Endothelial cell of umbilical vein (primary cell): ENCODE data around the gene PCDH9. TPM values are rescaled to one million over a fixed set of nuclear protein-coding genes. Genes with fewer than 3 reads are reported as not detected.

Source experiments
- BruUV-seq: library from RNA; stranded (reverse); fragments of 400-500 nt; replicated peaks from 2 replicates; lab custom pipeline; 2021; lab: Mats Ljungman, UMichigan
- CTCF ChIA-PET: fragments of 300-600, 350-600 bp; sonication (Branson Sonifier 250); formaldehyde crosslinking; loops from one replicate; lab custom pipeline; 2021; ENCODE audit warnings: antibody characterized with exemption, inconsistent platforms; lab: Charles Lee
- POLR2A ChIA-PET: fragments of 300-600, 350-600 bp; sonication (Branson Sonifier 250); formaldehyde crosslinking; loops from one replicate; lab custom pipeline; 2021; ENCODE audit warnings: antibody characterized with exemption, inconsistent platforms; lab: Charles Lee
- DNase-seq: peaks from one replicate; pipeline ENCODE4 v3.0.0-alpha.2; 2011; ENCODE audit warnings: low read depth, low spot score
- FAIRE-seq: peaks from 2 replicates; lab custom pipeline; 2011; peaks lifted over from hg19 to GRCh38; lab: Jason Lieb, UNC
- H2AFZ ChIP-seq: 2 replicates; pipeline ENCODE4 v1.6.0; 2012; ENCODE audit warnings: low read depth, low read length, control low read depth, inconsistent platforms
- H3K27ac ChIP-seq: 2 replicates; pipeline ENCODE4 v1.5.1; 2011; ENCODE audit warnings: low read depth, mild to moderate bottlenecking, control low read depth, low read length, moderate library complexity; ENCODE audit not compliant: insufficient read depth
- H3K27me3 ChIP-seq, 2 experiments: 2 replicates each; pipeline versions ENCODE4 v1.6.0 to v1.6.1; 2011; ENCODE audit warnings: low read length in 2 of 2, mixed read lengths in 1 of 2; ENCODE audit not compliant: control insufficient read depth in 2 of 2, insufficient read depth in 2 of 2
- H3K36me3 ChIP-seq, 2 experiments: 2 replicates in 1 of 2; 3 replicates in 1 of 2; pipeline ENCODE4 v1.5.1; 2011; ENCODE audit warnings: low read length in 2 of 2, mild to moderate bottlenecking in 1 of 2, moderate library complexity in 1 of 2; ENCODE audit not compliant: control insufficient read depth in 2 of 2, insufficient read depth in 2 of 2; ENCODE audit errors: extremely low read depth in 1 of 2
- H3K4me1 ChIP-seq: 3 replicates; pipeline ENCODE4 v1.5.1; 2011; ENCODE audit warnings: mild to moderate bottlenecking, low read length; ENCODE audit not compliant: control insufficient read depth, insufficient read depth; ENCODE audit errors: extremely low read depth
- H3K4me2 ChIP-seq: 2 replicates; pipeline ENCODE4 v1.6.1; 2011; ENCODE audit warnings: low read length, control low read depth, mixed read lengths; ENCODE audit not compliant: insufficient read depth
- H3K4me3 ChIP-seq, 3 experiments: fragments of 200-600 bp in 1 of 3; sonication (generic), shearing (Covaris generic) in 1 of 3; replicated peaks in 1 of 3; 2 replicates each; pipeline ENCODE4 v1.5.1; 2011 to 2016; ENCODE audit warnings: control low read depth in 3 of 3, low read length in 3 of 3, mild to moderate bottlenecking in 2 of 3, inconsistent platforms in 1 of 3, low read depth in 1 of 3, moderate library complexity in 1 of 3; ENCODE audit not compliant: insufficient read depth in 1 of 3
- H3K79me2 ChIP-seq: 2 replicates; pipeline ENCODE4 v1.6.0; 2012; ENCODE audit warnings: low read length, inconsistent platforms; ENCODE audit not compliant: control insufficient read depth, insufficient read depth
- H3K9ac ChIP-seq: replicated peaks from 2 replicates; pipeline ENCODE3; 2011; ENCODE audit warnings: low read length, control low read depth; ENCODE audit not compliant: insufficient read depth; ENCODE audit errors: extremely low read depth
- H3K9me1 ChIP-seq: replicated peaks from 3 replicates; pipeline ENCODE4 v1.6.0; 2011; ENCODE audit warnings: mild to moderate bottlenecking, low read length; ENCODE audit not compliant: control insufficient read depth, insufficient read depth; ENCODE audit errors: extremely low read depth
- H3K9me3 ChIP-seq: replicated peaks from 2 replicates; pipeline ENCODE4 v1.5.1; 2012; ENCODE audit warnings: low read length, inconsistent platforms; ENCODE audit not compliant: control insufficient read depth, insufficient read depth
- H4K20me1 ChIP-seq: replicated peaks from 2 replicates; pipeline ENCODE3; 2011; ENCODE audit warnings: mild to moderate bottlenecking, low read length; ENCODE audit not compliant: control insufficient read depth, insufficient read depth; ENCODE audit errors: extremely low read depth
- CTCF ChIP-seq, 2 donors: IDR thresholded peaks; 1 replicate in 1 of 2; 2 replicates in 1 of 2; pipeline ENCODE4 v1.5.1; 2011; ENCODE audit warnings: low read length in 2 of 2, mild to moderate bottlenecking in 2 of 2, moderate library complexity in 2 of 2, control low read depth in 1 of 2, inconsistent platforms in 1 of 2, low read depth in 1 of 2; ENCODE audit not compliant: insufficient read depth in 1 of 2; ENCODE audit errors: extremely low read depth in 1 of 2
- EZH2 ChIP-seq: IDR thresholded peaks from 2 replicates; pipeline ENCODE4 v1.6.1; 2012; ENCODE audit warnings: borderline replicate concordance, low read depth, mild to moderate bottlenecking, moderate library complexity, low read length, inconsistent platforms; ENCODE audit not compliant: severe bottlenecking
- FOS ChIP-seq: IDR thresholded peaks from 2 replicates; pipeline ENCODE4 v1.6.1; 2011; ENCODE audit warnings: mild to moderate bottlenecking, low read length, moderate library complexity, borderline replicate concordance; ENCODE audit not compliant: insufficient read depth
- GATA2 ChIP-seq: IDR thresholded peaks from 2 replicates; pipeline ENCODE4 v1.7.0; 2011; ENCODE audit warnings: low read depth, mild to moderate bottlenecking, moderate library complexity, mixed read lengths, low read length; ENCODE audit not compliant: insufficient read length, insufficient read depth
- JUN ChIP-seq: IDR thresholded peaks from 2 replicates; pipeline ENCODE4 v1.6.1; 2011; ENCODE audit warnings: borderline replicate concordance, low read depth; ENCODE audit not compliant: insufficient read length, insufficient read depth
- MAX ChIP-seq: IDR thresholded peaks from 2 replicates; pipeline ENCODE4 v1.6.1; 2011; ENCODE audit not compliant: insufficient read depth, insufficient read length
- MYC ChIP-seq: IDR thresholded peaks from one replicate; pipeline ENCODE4 v1.6.1; 2011; ENCODE audit warnings: mild to moderate bottlenecking, low read depth, low read length
- POLR2A ChIP-seq: IDR thresholded peaks from 2 replicates; pipeline ENCODE4 v1.6.1; 2012; ENCODE audit warnings: low read depth, mild to moderate bottlenecking, control low read depth, low read length
- POLR2AphosphoS5 ChIP-seq: IDR thresholded peaks from 2 replicates; pipeline ENCODE4 v1.6.1; 2012; ENCODE audit warnings: low read depth, mild to moderate bottlenecking, control low read depth, low read length, moderate library complexity; ENCODE audit not compliant: insufficient read depth
- dilution Hi-C: fragments of 300-500 bp; cut with MboI; formaldehyde crosslinking; loops from one replicate; pipeline ENCODE4 v1.15.0; 2019; ENCODE audit warnings: low sequenced_read_pairs; ENCODE audit not compliant: extremely low pct_ligation_motif_present
- intact Hi-C: fragments of 100-400 bp; cut with micrococcal nuclease; formaldehyde crosslinking; loops from one replicate; pipeline ENCODE4 v1.10.0; 2022
- polyA plus RNA-seq, 4 experiments: library from polyadenylated mRNA; depleted of rRNA in 3 of 4; stranded (reverse) in 3 of 4; unstranded in 1 of 4; fragments of >200 nt; gene quantifications; 2 replicates each; pipeline versions ENCODE4 v1.2.1 to v1.2.3, GENCODE V29; 2011 to 2012; ENCODE audit warnings: missing spikeins in 1 of 4
- total RNA-seq: library from RNA; stranded (reverse); gene quantifications from 2 replicates; pipeline ENCODE4 v1.2.3, GENCODE V29; 2021

PCDH9 gene
- total and polyA plus RNA-seq, 2 donors (not counting 3 experiments of a cell fraction or from before 2014, with no cell fraction given), result 1.1 to 5.2 TPM

- Histone ChIP-seq H3K9ac (no peak overlapping the region), H3K4me3 (no peak overlapping the region), H3K9me1 (no peaks in the 10 kb centered on the region), H3K4me2 (no peak overlapping the region), H3K36me3 (no peaks in the 10 kb centered on the region), H2AFZ (no peak overlapping the region), H3K27ac (no peak overlapping the region), H3K79me2 (no peaks in the 10 kb centered on the region), H3K4me1 (peaks cover 18% of the 10 kb centered on the region), H4K20me1 (no peaks in the 10 kb centered on the region), H3K9me3 (no peaks in the 10 kb centered on the region), H3K27me3 (no peaks in the 10 kb centered on the region)
- ChIA-PET POLR2A (no interaction called here), CTCF (interaction anchor here (2.2 kb wide), 1 partner anchor 15 kb away, joined by 12 read pairs; no protein-coding TSS in a partner anchor)
- no peak for DNase-seq
- TF ChIP-seq POLR2A, result no peak
- TF ChIP-seq MAX, result no peak
- TF ChIP-seq EZH2, result no peak
- no peak for TF ChIP-seq MYC
- no peak for TF ChIP-seq POLR2AphosphoS5
- TF ChIP-seq CTCF (IDR thresholded peaks at IDR 0.05; ENCODE audit: extremely low read depth in 1 of 2, insufficient read depth in 1 of 2, low read depth in 1 of 2, low read length in 2 of 2), result no peak
- TF ChIP-seq GATA2, result no peak
- TF ChIP-seq FOS, result no peak
- no peak for TF ChIP-seq JUN
- intact Hi-C loops, result no loop called here
- BruUV-seq, result no TSS peak
- no peak for FAIRE-seq
- dilution Hi-C loops, result no loop called here
These were observed 595.8 kb downstream of the PCDH9 start for GRCh38 chr13:66634384-66634783.
